HFF-Myc (cell line): ENCODE results near the gene OR4C15.

Experiments
- DNase-seq: peaks from one replicate; pipeline ENCODE4 v3.0.0-alpha.2; 2011; ENCODE audit warnings: low read depth; ENCODE audit errors: extremely low read depth
- H3K4me3 ChIP-seq: replicated peaks from 2 replicates; pipeline ENCODE4 v1.5.1; 2011; ENCODE audit warnings: low read depth, mild to moderate bottlenecking, control low read depth, low read length
- CTCF ChIP-seq: IDR thresholded peaks from 2 replicates; pipeline ENCODE4 v1.5.1; 2012; ENCODE audit warnings: mild to moderate bottlenecking, low read depth, low read length, control low read depth; ENCODE audit errors: missing control alignments

The OR4C15 gene

DNA sequence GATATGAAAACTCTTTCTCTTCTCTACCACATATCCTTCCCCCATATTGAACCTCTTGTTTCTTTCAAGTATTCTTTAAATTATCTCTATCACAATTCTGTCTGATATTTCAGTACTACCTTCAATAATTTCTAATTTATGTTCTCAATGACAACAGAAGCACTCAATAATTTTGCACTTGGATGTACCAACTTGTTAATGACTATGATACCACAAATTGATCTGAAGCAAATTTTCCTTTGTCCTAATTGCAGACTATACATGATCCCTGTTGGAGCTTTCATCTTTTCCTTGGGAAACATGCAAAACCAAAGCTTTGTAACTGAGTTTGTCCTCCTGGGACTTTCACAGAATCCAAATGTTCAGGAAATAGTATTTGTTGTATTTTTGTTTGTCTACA is at the start of gene OR4C15:
TSS of gene OR4C15 (plus strand) at position 301 of the 400 bp plus-strand sequence. CDS start at position 301, 0 bp downstream.
- TF ChIP-seq CTCF, result no peak
- DNase-seq, result no peak
- no peak within 1 kb of the TSS for H3K4me3 ChIP-seq

DNA sequence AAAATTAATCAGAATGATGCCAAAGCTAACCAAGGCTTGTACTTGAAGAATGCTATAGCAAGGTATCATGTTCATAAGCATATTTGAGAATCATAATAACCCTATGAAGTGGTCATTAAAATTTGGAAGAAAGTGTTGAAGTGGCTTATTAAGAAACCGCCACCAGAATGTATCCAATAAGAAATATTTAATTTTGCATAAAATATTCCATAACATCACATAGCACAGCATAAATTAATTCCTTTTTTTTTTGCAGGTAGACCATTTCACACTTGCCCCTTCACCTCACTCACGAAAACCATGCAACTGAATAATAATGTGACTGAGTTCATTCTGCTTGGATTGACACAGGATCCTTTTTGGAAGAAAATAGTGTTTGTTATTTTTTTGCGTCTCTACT is 17.6 kb downstream of the OR4C15 start, which contains the start of gene OR4C16:
TSS of gene OR4C16 (plus strand) at position 301 of the 400 bp plus-strand sequence. CDS start at position 301, 0 bp downstream.
- no peak within 1 kb of the TSS for H3K4me3 ChIP-seq
- no peak for TF ChIP-seq CTCF
- DNase-seq, result no peak

DNA sequence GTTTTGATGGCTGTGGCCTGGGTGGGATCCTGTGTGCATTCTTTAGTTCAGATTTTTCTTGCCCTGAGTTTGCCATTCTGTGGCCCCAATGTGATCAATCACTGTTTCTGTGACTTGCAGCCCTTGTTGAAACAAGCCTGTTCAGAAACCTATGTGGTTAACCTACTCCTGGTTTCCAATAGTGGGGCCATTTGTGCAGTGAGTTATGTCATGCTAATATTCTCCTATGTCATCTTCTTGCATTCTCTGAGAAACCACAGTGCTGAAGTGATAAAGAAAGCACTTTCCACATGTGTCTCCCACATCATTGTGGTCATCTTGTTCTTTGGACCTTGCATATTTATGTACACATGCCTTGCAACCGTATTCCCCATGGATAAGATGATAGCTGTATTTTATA is 18.3 kb downstream of the OR4C15 start:
- no peak overlapping the region for H3K4me3 ChIP-seq
- TF ChIP-seq CTCF, result no peak
- DNase-seq, result no peak
